SK-N-SH treated with all-trans-retinoic acid at 6 μM for 48 hours (cell line): ENCODE measurements around the gene ITIH2.

ENCODE experiments used
- BACH2 ChIP-seq: fragments of 250-450 bp; sonication (Bioruptor Pico); IDR thresholded peaks from 2 replicates; pipeline ENCODE4 v1.9.0; 2021; ENCODE audit warnings: mild to moderate bottlenecking, borderline replicate concordance
- CSDC2 ChIP-seq: fragments of 250-450 bp; sonication (Bioruptor Pico); IDR thresholded peaks from 2 replicates; pipeline ENCODE4 v1.5.0; 2020; ENCODE audit warnings: mild to moderate bottlenecking, moderate library complexity
- ESRRG ChIP-seq: fragments of 250-450 bp; sonication (Bioruptor Pico); IDR thresholded peaks from 2 replicates; pipeline ENCODE4 v1.6.1; 2021; ENCODE audit warnings: mild to moderate bottlenecking
- PPARA ChIP-seq: fragments of 250-450 bp; sonication (Bioruptor Pico); IDR thresholded peaks from 2 replicates; pipeline ENCODE4 v1.5.0; 2020; ENCODE audit warnings: mild to moderate bottlenecking, borderline replicate concordance
- RARB ChIP-seq: fragments of 250-450 bp; sonication (Bioruptor Pico); IDR thresholded peaks from 2 replicates; pipeline ENCODE4 v1.8.0; 2021; ENCODE audit warnings: mild to moderate bottlenecking, moderate library complexity
- TOX ChIP-seq: fragments of 250-450 bp; sonication (Bioruptor Pico); IDR thresholded peaks from 2 replicates; pipeline ENCODE4 v1.8.0; 2021; ENCODE audit warnings: mild to moderate bottlenecking, moderate library complexity, borderline replicate concordance
- ZFP3 ChIP-seq: fragments of 250-450 bp; sonication (Bioruptor Pico); IDR thresholded peaks from 2 replicates; pipeline ENCODE4 v1.5.0; 2020; ENCODE audit warnings: mild to moderate bottlenecking, moderate library complexity
- ZNF70 ChIP-seq: fragments of 450-650 bp; formaldehyde crosslinking; IDR thresholded peaks from 2 replicates; pipeline ENCODE4 v1.5.0; 2020; ENCODE audit warnings: mild to moderate bottlenecking, moderate library complexity
- ZNF8 ChIP-seq: fragments of 450-650 bp; formaldehyde crosslinking; IDR thresholded peaks from 2 replicates; pipeline ENCODE4 v1.5.0; 2020; ENCODE audit warnings: mild to moderate bottlenecking, moderate library complexity
- TF ChIP-seq, protein P1 (sequence below): fragments of 250-450 bp; sonication (Bioruptor Pico); IDR thresholded peaks from 2 replicates; pipeline ENCODE4 v1.8.0; 2020; ENCODE audit warnings: mild to moderate bottlenecking, moderate library complexity, borderline replicate concordance
- TF ChIP-seq, protein P2 (sequence below): fragments of 250-450 bp; sonication (Bioruptor Pico); IDR thresholded peaks from 2 replicates; pipeline ENCODE4 v1.5.1; 2020; ENCODE audit warnings: low read depth, mild to moderate bottlenecking, moderate library complexity

GRCh38 chr10:7763929-7764328 lies 60.8 kb downstream of the ITIH2 start:
- no peak for TF ChIP-seq RARB (CRISPR knock-in tag)
- no peak for TF ChIP-seq ZFP3 (CRISPR knock-in tag)
- no peak for TF ChIP-seq PPARA (CRISPR knock-in tag)
- TF ChIP-seq ZNF70 (CRISPR knock-in tag), result no peak
- no peak for TF ChIP-seq ZNF8 (CRISPR knock-in tag)
- TF ChIP-seq, protein P1, sequence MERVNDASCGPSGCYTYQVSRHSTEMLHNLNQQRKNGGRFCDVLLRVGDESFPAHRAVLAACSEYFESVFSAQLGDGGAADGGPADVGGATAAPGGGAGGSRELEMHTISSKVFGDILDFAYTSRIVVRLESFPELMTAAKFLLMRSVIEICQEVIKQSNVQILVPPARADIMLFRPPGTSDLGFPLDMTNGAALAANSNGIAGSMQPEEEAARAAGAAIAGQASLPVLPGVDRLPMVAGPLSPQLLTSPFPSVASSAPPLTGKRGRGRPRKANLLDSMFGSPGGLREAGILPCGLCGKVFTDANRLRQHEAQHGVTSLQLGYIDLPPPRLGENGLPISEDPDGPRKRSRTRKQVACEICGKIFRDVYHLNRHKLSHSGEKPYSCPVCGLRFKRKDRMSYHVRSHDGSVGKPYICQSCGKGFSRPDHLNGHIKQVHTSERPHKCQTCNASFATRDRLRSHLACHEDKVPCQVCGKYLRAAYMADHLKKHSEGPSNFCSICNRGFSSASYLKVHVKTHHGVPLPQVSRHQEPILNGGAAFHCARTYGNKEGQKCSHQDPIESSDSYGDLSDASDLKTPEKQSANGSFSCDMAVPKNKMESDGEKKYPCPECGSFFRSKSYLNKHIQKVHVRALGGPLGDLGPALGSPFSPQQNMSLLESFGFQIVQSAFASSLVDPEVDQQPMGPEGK (CRISPR knock-in tag), result no peak
- no peak for TF ChIP-seq CSDC2 (CRISPR knock-in tag)
- TF ChIP-seq, protein P2, sequence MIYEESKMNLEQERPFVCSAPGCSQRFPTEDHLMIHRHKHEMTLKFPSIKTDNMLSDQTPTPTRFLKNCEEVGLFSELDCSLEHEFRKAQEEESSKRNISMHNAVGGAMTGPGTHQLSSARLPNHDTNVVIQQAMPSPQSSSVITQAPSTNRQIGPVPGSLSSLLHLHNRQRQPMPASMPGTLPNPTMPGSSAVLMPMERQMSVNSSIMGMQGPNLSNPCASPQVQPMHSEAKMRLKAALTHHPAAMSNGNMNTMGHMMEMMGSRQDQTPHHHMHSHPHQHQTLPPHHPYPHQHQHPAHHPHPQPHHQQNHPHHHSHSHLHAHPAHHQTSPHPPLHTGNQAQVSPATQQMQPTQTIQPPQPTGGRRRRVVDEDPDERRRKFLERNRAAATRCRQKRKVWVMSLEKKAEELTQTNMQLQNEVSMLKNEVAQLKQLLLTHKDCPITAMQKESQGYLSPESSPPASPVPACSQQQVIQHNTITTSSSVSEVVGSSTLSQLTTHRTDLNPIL (CRISPR knock-in tag), result no peak
- no peak for TF ChIP-seq ESRRG
- TF ChIP-seq BACH2 (CRISPR knock-in tag), result no peak
- TF ChIP-seq TOX, result no peak
